Nephron progenitor cell (in vitro differentiated cells): Measurements from ENCODE around the gene POLR3B.

Source experiments
- DNase-seq: peaks from one replicate; pipeline ENCODE4 v3.0.0; 2021
- H3K27ac Mint-ChIP-seq: 2 replicates; pipeline ENCODE4 v1.8.0; 2021; ENCODE audit warnings: mild to moderate bottlenecking, moderate library complexity, mixed read lengths
- H3K27me3 Mint-ChIP-seq: 2 replicates; pipeline ENCODE4 v1.8.0; 2021; ENCODE audit warnings: mild to moderate bottlenecking, low read depth, mixed read lengths; ENCODE audit not compliant: poor library complexity
- H3K36me3 Mint-ChIP-seq: 2 replicates; pipeline ENCODE4 v1.8.0; 2021; ENCODE audit warnings: low read depth, mixed read lengths
- H3K4me1 Mint-ChIP-seq: 2 replicates; pipeline ENCODE4 v1.8.0; 2021; ENCODE audit warnings: mixed read lengths
- H3K4me3 Mint-ChIP-seq: 2 replicates; pipeline ENCODE4 v1.8.0; 2021; ENCODE audit warnings: mild to moderate bottlenecking, moderate library complexity, mixed read lengths
- H3K9me3 Mint-ChIP-seq: 2 replicates; pipeline ENCODE4 v1.8.0; 2021; ENCODE audit warnings: mild to moderate bottlenecking, moderate library complexity, mixed read lengths
- CTCF ChIP-seq: fragments of 200-600 bp; sonication (generic); IDR thresholded peaks from 2 replicates; pipeline ENCODE4 v1.5.0; 2021; ENCODE audit warnings: antibody characterized with exemption

POLR3B gene

GRCh38 chr12:106541201-106541600 is 183.7 kb downstream of the POLR3B start:
- peaks cover 18% of the 10 kb centered on the region for H3K9me3 Mint-ChIP-seq
- H3K27me3 Mint-ChIP-seq, result no peaks in the 10 kb centered on the region
- no peak for TF ChIP-seq CTCF
- H3K4me1 Mint-ChIP-seq, result no peaks in the 10 kb centered on the region
- no peak for DNase-seq
- H3K36me3 Mint-ChIP-seq, result no peaks in the 10 kb centered on the region
- no peak overlapping the region for H3K27ac Mint-ChIP-seq
- H3K4me3 Mint-ChIP-seq, result no peak overlapping the region

- H3K4me1 Mint-ChIP-seq, result no peaks in the 10 kb centered on the region
- H3K9me3 Mint-ChIP-seq, result peaks cover 56% of the 10 kb centered on the region
- no peak for DNase-seq
- no peak for TF ChIP-seq CTCF
- no peak overlapping the region for H3K27ac Mint-ChIP-seq
- peaks cover 7% of the 10 kb centered on the region for H3K27me3 Mint-ChIP-seq
- peaks cover 7% of the 10 kb centered on the region for H3K36me3 Mint-ChIP-seq
- no peak overlapping the region for H3K4me3 Mint-ChIP-seq
These were observed 193.9 kb downstream of the POLR3B start for GRCh38 chr12:106551410-106551809.

DNA sequence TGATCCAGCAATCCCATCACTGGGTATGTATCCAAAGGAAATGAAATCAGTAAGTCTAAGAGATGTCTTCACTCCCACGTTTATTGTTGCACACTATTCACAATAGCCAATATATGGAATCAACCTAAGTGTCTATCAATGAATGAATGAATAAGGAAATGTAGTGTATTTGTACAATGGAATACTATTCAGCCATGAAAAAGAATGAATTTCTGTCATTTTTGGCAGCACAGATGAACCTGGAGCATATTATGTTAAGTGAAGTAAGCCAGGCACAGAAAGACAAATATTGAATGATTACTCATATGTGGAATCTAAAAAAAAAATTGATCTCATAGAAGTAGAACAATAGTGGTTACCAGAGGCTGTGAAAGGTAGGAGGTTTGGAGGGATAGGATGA is 194.7 kb downstream of the POLR3B start:
- Mint-ChIP-seq H3K4me3 (no peak overlapping the region), H3K4me1 (no peaks in the 10 kb centered on the region), H3K9me3 (peaks cover 56% of the 10 kb centered on the region), H3K36me3 (peaks cover 7% of the 10 kb centered on the region), H3K27me3 (peaks cover 7% of the 10 kb centered on the region), H3K27ac (no peak overlapping the region)
- DNase-seq, result no peak
- TF ChIP-seq CTCF, result no peak
